Measurements from ENCODE around the gene LBHD2.

- TF ChIP-seq CTCF (conservative IDR thresholded peaks at IDR 0.05; ENCODE audit: low read depth in 2 of 2) (no peak), EZH2phosphoT487 (IDR thresholded peaks at IDR 0.05; ENCODE audit: unreplicated experiment) (no peak), NANOG (IDR thresholded peaks at IDR 0.05; ENCODE audit: borderline replicate concordance) (no peak), REST (IDR thresholded peaks at IDR 0.05; ENCODE audit: unreplicated experiment) (no peak), EZH2 (IDR thresholded peaks at IDR 0.05; ENCODE audit: low read depth, unreplicated experiment) (no peak), STAT1 (IDR thresholded peaks at IDR 0.05; ENCODE audit: unreplicated experiment) (no peak), CREB1 (CRISPR knock-in tag; IDR thresholded peaks at IDR 0.05; ENCODE audit: low read depth) (no peak), POLR2AphosphoS5 (IDR thresholded peaks at IDR 0.05; ENCODE audit: low read depth) (no peak), ZNF331 (CRISPR knock-in tag; IDR thresholded peaks at IDR 0.05; ENCODE audit: low read depth) (no peak), JUNB (IDR thresholded peaks at IDR 0.05; ENCODE audit: unreplicated experiment) (no peak), ZNF462 (CRISPR knock-in tag; IDR thresholded peaks at IDR 0.05) (no peak)
Measured at GRCh38 chr14:103050935-103051334, 33.1 kb upstream of the LBHD2 start.

Measured in GM23338 (cell line).